HepG2 (cell line): ENCODE data around the gene GPS1. TPM values are rescaled to one million over a fixed set of nuclear protein-coding genes. Genes with fewer than 3 reads are reported as not detected.

Source experiments
- CREM ChIP-seq, 2 experiments: sonication (generic) in 1 of 2; formaldehyde crosslinking in 1 of 2; IDR thresholded peaks; 2 replicates each; pipeline versions ENCODE4 v1.4.0 to v1.6.1; 2016 to 2020; ENCODE audit warnings: antibody characterized with exemption in 1 of 2, mild to moderate bottlenecking in 1 of 2, missing genetic modification reagents in 1 of 2
- HIC2 ChIP-seq: sonication (generic); formaldehyde crosslinking; IDR thresholded peaks from 2 replicates; pipeline ENCODE4 v1.9.0; 2022; ENCODE audit warnings: low read depth, missing genetic modification reagents
- PRDM10 ChIP-seq: sonication (generic); formaldehyde crosslinking; IDR thresholded peaks from 2 replicates; pipeline ENCODE4 v1.4.0; 2020; ENCODE audit warnings: low read depth, missing genetic modification reagents
- REXO4 ChIP-seq: sonication (generic); formaldehyde crosslinking; IDR thresholded peaks from 2 replicates; pipeline ENCODE4 v1.8.0; 2022; ENCODE audit warnings: missing genetic modification reagents, mild to moderate bottlenecking, borderline replicate concordance
- RFX3 ChIP-seq: IDR thresholded peaks from 2 replicates; pipeline ENCODE4 v1.6.1; 2016; ENCODE audit warnings: missing biosample characterization, missing genetic modification reagents
- SNAPC5 ChIP-seq: sonication (generic); formaldehyde crosslinking; IDR thresholded peaks from 2 replicates; pipeline ENCODE4 v1.8.1; 2023; ENCODE audit warnings: mild to moderate bottlenecking, missing genetic modification reagents, borderline replicate concordance
- SRF ChIP-seq: IDR thresholded peaks from 2 replicates; pipeline ENCODE4 v1.6.1; 2011; ENCODE audit warnings: mild to moderate bottlenecking, low read depth, low read length, moderate library complexity
- TAF15 ChIP-seq: fragments of 200-400 bp; formaldehyde crosslinking; IDR thresholded peaks from one replicate; pipeline ENCODE4 v1.6.1; 2018; ENCODE audit warnings: mild to moderate bottlenecking, low read depth, low read length; ENCODE audit not compliant: poor library complexity, severe bottlenecking
- TEF ChIP-seq: sonication (generic); formaldehyde crosslinking; IDR thresholded peaks from 2 replicates; pipeline ENCODE4 v1.5.0; 2020; ENCODE audit warnings: missing genetic modification reagents
- YEATS2 ChIP-seq: sonication (generic); formaldehyde crosslinking; IDR thresholded peaks from 2 replicates; pipeline ENCODE4 v1.4.0; 2020; ENCODE audit warnings: missing genetic modification reagents, borderline replicate concordance
- ZBTB4 ChIP-seq: sonication (generic); formaldehyde crosslinking; IDR thresholded peaks from 2 replicates; pipeline ENCODE4 v1.4.0; 2020; ENCODE audit warnings: missing genetic modification reagents, mild to moderate bottlenecking, borderline replicate concordance
- ZNF280B ChIP-seq: sonication (generic); formaldehyde crosslinking; IDR thresholded peaks from 2 replicates; pipeline ENCODE4 v1.5.0; 2020; ENCODE audit warnings: missing genetic modification reagents, mild to moderate bottlenecking, borderline replicate concordance
- ZNF616 ChIP-seq: sonication (generic); formaldehyde crosslinking; IDR thresholded peaks from 2 replicates; pipeline ENCODE4 v1.5.0; 2020; ENCODE audit warnings: low read depth, mild to moderate bottlenecking, missing genetic modification reagents
- polyA plus RNA-seq, 8 experiments: library from polyadenylated mRNA; depleted of rRNA in 3 of 8; stranded (reverse) in 7 of 8; unstranded in 1 of 8; fragments of >200 nt; fragmentation: Illumina TruSeq in 4 of 8; extraction: Trizol in 4 of 8; gene quantifications; 2 replicates each; pipeline versions ENCODE4 v1.2.1 to v1.2.3, GENCODE V29; 2011 to 2016; ENCODE audit warnings: low read depth in 4 of 8, missing spikeins in 1 of 8, mixed read lengths in 1 of 8; ENCODE audit not compliant: insufficient read depth in 1 of 8
- total RNA-seq, 5 experiments: library from RNA; depleted of rRNA; stranded (reverse); fragments of >200 nt; fragmentation: Illumina TruSeq; extraction: Trizol; gene quantifications; 2 replicates each; pipeline ENCODE4 v1.2.3, GENCODE V29; 2016; ENCODE audit warnings: low read depth in 1 of 5

Gene GPS1
- total and polyA plus RNA-seq, 2 of the 13 experiments (the other 11 are each of a cell fraction or from before 2014, with no cell fraction given): 124 to 128 TPM

GRCh38 chr17:82021107-82021899, 30.4 kb upstream of the GPS1 start (continued):
- TF ChIP-seq ZNF616 (CRISPR knock-in tag) (no peak; the same call in 1 of the 2 replicates), TEF (CRISPR knock-in tag) (no peak), CREM (IDR thresholded peaks at IDR 0.05) (no peak), CREM (CRISPR knock-in tag; IDR thresholded peaks at IDR 0.05) (no peak), REXO4 (CRISPR knock-in tag) (no peak), TAF15 (peak; percentile 38), SRF (no peak), PRDM10 (CRISPR knock-in tag) (0 out of 2 replicates have a peak, but pooled peaks have one; percentile 35), RFX3 (CRISPR knock-in tag) (no peak), ZNF280B (CRISPR knock-in tag) (no peak), YEATS2 (CRISPR knock-in tag) (peak; percentile 59; the same call in 1 of the 2 replicates), ZBTB4 (no peak; the same call in 1 of the 2 replicates), SNAPC5 (CRISPR knock-in tag) (no peak), HIC2 (CRISPR knock-in tag) (peak; percentile 77)
